Bronchial epithelial cell (primary cell): ENCODE data around the gene EGFR. TPM values are rescaled to one million over a fixed set of nuclear protein-coding genes. Genes with fewer than 3 reads are reported as not detected.
A peak's percentile ranks its signal among the peaks of the same experiment; 100 is the strongest.

Source experiments
- DNase-seq: peaks from one replicate; pipeline ENCODE4 v3.0.0-alpha.2; 2010; ENCODE audit warnings: low read depth
- FAIRE-seq: peaks from 2 replicates; lab custom pipeline; 2011; peaks lifted over from hg19 to GRCh38; lab: Jason Lieb, UNC
- H3K27me3 ChIP-seq: 2 replicates; pipeline ENCODE4 v1.5.1; 2011; ENCODE audit warnings: low read length; ENCODE audit not compliant: control insufficient read depth, insufficient read depth
- H3K36me3 ChIP-seq: 2 replicates; pipeline ENCODE4 v1.5.1; 2011; ENCODE audit warnings: low read length; ENCODE audit not compliant: control insufficient read depth, insufficient read depth
- H3K4me3 ChIP-seq: 2 replicates; pipeline ENCODE4 v1.5.1; 2011; ENCODE audit warnings: mild to moderate bottlenecking, low read depth, low read length, control low read depth
- CTCF ChIP-seq: IDR thresholded peaks from 2 replicates; pipeline ENCODE4 v1.5.1; 2011; ENCODE audit warnings: mild to moderate bottlenecking, moderate library complexity, low read length, control low read depth, inconsistent platforms; ENCODE audit not compliant: insufficient read depth, severe bottlenecking
- total RNA-seq: library from RNA; depleted of rRNA; stranded (reverse); fragments of >200 nt; gene quantifications from 2 replicates; pipeline ENCODE4 v1.2.1, GENCODE V29; 2014

EGFR gene
- total RNA-seq, 1 donor from 2014 or later: 137 TPM

DNA sequence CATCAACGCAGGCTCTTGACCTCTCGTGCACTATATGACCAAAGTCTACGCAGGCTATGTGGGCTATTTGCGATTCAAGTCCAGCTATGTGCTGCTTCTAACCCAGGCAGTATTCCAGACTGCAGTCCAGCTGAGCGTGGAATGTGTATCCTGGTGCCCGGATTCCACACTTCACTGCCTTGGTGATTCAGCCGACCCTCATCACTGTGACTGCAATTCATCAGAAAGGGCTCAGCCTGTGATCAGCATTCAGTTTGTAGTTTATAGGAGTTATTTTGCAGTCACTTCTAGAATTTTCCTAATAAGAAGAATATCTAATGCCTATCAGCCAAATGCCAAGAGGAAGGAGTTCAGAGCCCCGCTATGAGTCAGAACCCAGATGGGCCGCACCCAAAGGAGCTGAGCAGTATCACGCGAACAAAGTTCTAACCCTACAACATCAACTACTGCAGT is 226.5 kb downstream of the EGFR start:
- peak; percentile 46 for DNase-seq
- H3K27me3 ChIP-seq: no peaks in the 10 kb centered on the region
- no peak for FAIRE-seq
- no peak for TF ChIP-seq CTCF
- no peak overlapping the region for H3K4me3 ChIP-seq
- H3K36me3 ChIP-seq: no peaks in the 10 kb centered on the region

DNA sequence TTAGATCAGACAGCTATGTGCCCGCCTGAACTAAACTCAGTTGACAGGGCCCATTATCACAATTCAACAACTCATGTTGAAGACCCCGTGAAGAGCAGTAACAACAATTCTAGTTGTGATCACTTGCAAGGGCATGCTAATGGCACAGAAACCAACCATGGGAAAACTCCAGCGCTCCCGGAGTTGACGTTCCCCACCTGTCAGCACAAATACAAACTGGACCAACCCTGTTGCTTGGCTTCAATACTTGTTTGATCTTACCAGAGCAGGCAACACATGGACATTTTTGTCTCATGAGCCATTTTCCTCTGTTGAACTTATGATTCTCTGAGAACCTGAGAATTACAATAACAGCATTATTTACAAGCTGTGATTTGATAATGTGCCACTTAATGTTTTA is 227.4 kb downstream of the EGFR start:
- no peak for FAIRE-seq
- DNase-seq: peak; percentile 84
- Histone ChIP-seq H3K27me3 (no peaks in the 10 kb centered on the region), H3K4me3 (no peak overlapping the region), H3K36me3 (no peaks in the 10 kb centered on the region)
- TF ChIP-seq CTCF: no peak

DNA sequence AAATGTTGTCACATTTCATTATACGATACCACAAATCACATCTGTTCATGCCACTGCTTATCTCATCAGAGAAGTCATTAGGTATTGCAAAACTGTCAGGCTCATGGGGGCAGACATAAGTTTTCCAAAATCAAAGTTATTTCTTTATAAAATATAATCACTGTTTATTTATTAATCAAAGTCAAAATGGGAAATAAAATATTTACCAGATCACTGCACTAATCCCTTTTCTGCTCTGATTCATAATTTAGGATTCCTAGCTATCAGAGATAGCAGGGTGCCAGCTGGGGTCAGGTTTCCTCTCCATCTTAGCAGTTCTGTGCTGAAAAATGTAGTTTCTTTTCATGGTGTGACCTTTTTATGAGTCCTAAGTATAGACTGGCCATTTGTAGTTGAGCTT is 228.6 kb downstream of the EGFR start:
- H3K36me3 ChIP-seq: no peaks in the 10 kb centered on the region
- peak; percentile 23 for DNase-seq
- no peak for FAIRE-seq
- H3K4me3 ChIP-seq: no peak overlapping the region
- TF ChIP-seq CTCF: no peak
- H3K27me3 ChIP-seq: no peaks in the 10 kb centered on the region

GRCh38 chr7:55248526-55248925 is 229.7 kb downstream of the EGFR start:
- TF ChIP-seq CTCF: no peak
- H3K27me3 ChIP-seq: no peaks in the 10 kb centered on the region
- no peak for FAIRE-seq
- no peak overlapping the region for H3K4me3 ChIP-seq
- no peak for DNase-seq
- H3K36me3 ChIP-seq: no peaks in the 10 kb centered on the region

DNA sequence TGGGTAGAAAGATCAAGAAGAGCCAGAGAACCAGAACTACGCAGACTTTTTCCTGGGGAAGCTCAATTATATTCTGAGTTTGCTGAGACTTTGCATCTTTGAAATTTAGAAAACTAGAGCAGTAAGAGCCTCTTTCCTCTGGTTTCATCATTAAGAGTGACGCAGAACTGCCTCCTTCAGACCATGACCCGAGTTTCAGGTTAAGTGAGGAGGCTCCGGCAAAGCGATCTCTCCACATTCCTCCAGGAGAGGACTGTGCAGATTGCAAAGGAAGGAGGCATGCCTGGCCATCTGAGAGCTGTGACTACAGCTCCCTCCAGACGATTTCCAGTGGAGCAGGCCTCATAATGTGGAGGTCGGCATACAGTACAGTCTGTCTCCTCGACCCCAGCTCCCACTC is 230.5 kb downstream of the EGFR start:
- FAIRE-seq: no peak

More for the DNA sequence above, 230.5 kb downstream of the EGFR start:
- no peak for TF ChIP-seq CTCF
- H3K4me3 ChIP-seq: no peak overlapping the region
- H3K36me3 ChIP-seq: no peaks in the 10 kb centered on the region
- H3K27me3 ChIP-seq: no peaks in the 10 kb centered on the region
- no peak for DNase-seq
